ENCODE measurements around the gene HUS1. TPM values are rescaled to one million over a fixed set of nuclear protein-coding genes. Genes with fewer than 3 reads are reported as not detected.

HUS1 gene
- 10 to 100 TPM; 11.5 to 15.6 (median 13.7) TPM for total RNA-seq

DNA sequence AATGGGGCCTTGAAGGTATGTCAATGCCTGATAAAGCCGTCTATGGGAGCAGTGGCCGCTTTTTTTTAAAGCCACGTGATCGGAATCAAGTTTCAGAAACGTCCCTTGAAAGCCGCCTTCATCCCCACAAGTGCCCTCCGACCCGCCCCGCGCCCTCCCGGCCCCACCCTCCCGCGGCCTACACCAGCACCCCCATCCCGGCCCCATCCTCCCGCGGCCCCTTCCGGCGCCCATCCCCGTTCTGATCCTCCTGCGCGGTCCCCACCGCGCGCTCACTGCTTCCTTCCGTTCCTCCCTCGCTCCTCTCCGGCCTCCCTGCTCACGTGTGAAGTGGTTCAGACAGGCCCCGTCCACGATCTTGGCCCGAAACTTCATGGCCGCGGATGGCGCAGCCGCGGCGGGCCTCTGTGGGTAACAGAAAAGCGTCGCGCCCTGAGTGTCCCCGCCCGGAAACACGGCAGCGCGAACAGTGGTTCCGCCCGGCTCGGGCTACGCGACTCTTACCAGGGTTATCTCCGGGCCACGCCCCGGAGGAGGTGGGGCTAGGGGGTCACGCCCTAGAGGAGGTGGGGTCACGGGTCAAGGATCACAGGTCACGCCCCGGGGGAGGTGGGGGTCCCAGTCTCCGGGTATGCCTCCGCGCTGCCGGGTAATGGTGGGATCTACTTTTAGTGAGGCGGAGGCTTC is at the start of gene HUS1:
TSS of gene HUS1 (minus strand) at position 471 of the 687 bp plus-strand sequence. CDS start at position 375, 96 bp downstream.
- Histone ChIP-seq H3K9me3 (no peaks in the 10 kb centered on the region), H3K4me1 (peaks cover 14 to 23% (median 17%) of the 10 kb centered on the region in 4 donors), H3K4me3 (peak within 1 kb of the TSS; percentile 66 to 89 (median 80)), H3K36me3 (peaks cover 34 to 42% (median 39%) of the 10 kb centered on the region in 4 donors), H3K27me3 (no peaks in the 10 kb centered on the region), H3K27ac (replicated peaks in 1 of 4) (peak within 1 kb of the TSS; percentile 81 to 92 (median 90))
- TF ChIP-seq POLR2A (IDR thresholded peaks at IDR 0.05; ENCODE audit: low read depth) = peak; percentile 37
- no peak for TF ChIP-seq EP300 (IDR thresholded peaks at IDR 0.05)
- TF ChIP-seq CTCF (IDR thresholded peaks at IDR 0.05) = no peak
- TF ChIP-seq POLR2AphosphoS5 (IDR thresholded peaks at IDR 0.05) = peak; percentile 85 to 88
- 3% methylated on average over 24 of the region's 62 CpGs for WGBS
- intact Hi-C loops (cut with DNase I) = loop anchor here (2.0 kb wide), 1 partner anchor 112 kb away; no protein-coding TSS in a partner anchor
- DNase-seq (ENCODE audit: extremely low spot score) = peak; percentile 97

GRCh38 chr7:48028938-48029337 is 49.5 kb upstream of the HUS1 start, which contains the start of gene SUN3:
Gene SUN3 (minus strand): TSS chr7:48029107. CDS start chr7:48028938, 169 bp downstream.
- H3K4me1 ChIP-seq = no peaks in the 10 kb centered on the region
- TF ChIP-seq POLR2AphosphoS5 (IDR thresholded peaks at IDR 0.05) = no peak
- TF ChIP-seq CTCF (IDR thresholded peaks at IDR 0.05) = no peak
- no peak for TF ChIP-seq EP300 (IDR thresholded peaks at IDR 0.05)
- TF ChIP-seq POLR2A (IDR thresholded peaks at IDR 0.05; ENCODE audit: low read depth) = no peak
- no peaks in the 10 kb centered on the region for H3K36me3 ChIP-seq
- no peaks in the 10 kb centered on the region for H3K9me3 ChIP-seq
- H3K27ac ChIP-seq (replicated peaks in 1 of 4) = no peak within 1 kb of the TSS
- H3K4me3 ChIP-seq = no peak within 1 kb of the TSS
- H3K27me3 ChIP-seq = peaks cover 0 to 28% (median 0%) of the 10 kb centered on the region in 4 donors
- no peak for DNase-seq (ENCODE audit: extremely low spot score)
- WGBS = 80% methylated on average over 6 of the region's 6 CpGs
- intact Hi-C loops (cut with DNase I) = no loop called here

- Histone ChIP-seq H3K4me1 (no peaks in the 10 kb centered on the region), H3K4me3 (no peak overlapping the region), H3K27ac (replicated peaks in 1 of 4) (no peak overlapping the region), H3K27me3 (peaks cover 0 to 3% (median 0%) of the 10 kb centered on the region in 4 donors), H3K36me3 (no peaks in the 10 kb centered on the region), H3K9me3 (peaks cover 0 to 11% (median 5%) of the 10 kb centered on the region in 4 donors)
- intact Hi-C loops (cut with DNase I) = no loop called here
- WGBS = 66% methylated on average over 5 of the region's 5 CpGs
- no peak for DNase-seq (ENCODE audit: extremely low spot score)
- TF ChIP-seq POLR2AphosphoS5 (IDR thresholded peaks at IDR 0.05) (no peak), POLR2A (IDR thresholded peaks at IDR 0.05; ENCODE audit: low read depth) (no peak), CTCF (IDR thresholded peaks at IDR 0.05) (no peak), EP300 (IDR thresholded peaks at IDR 0.05) (no peak)
These were observed 46.2 kb upstream of the HUS1 start for GRCh38 chr7:48025624-48026023.

DNA sequence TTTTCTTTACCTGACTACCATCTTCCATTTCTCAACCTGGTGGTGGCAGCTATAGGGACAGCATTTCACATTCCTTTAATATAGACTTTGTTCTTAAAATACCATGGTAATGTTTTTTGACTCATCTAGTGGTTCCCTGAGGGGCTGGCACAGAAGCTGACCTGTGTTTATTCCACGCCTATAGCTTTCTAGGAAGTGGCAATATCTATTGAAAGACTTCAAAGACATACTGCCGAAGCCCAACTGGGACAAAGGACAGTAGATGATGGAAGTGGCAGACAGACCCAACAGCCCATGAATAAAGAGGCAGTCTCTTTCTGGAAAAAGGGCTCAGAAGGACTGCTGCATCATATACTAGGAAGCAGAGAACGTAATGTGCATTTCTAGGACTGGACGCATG is 38.3 kb upstream of the HUS1 start:
- no peaks in the 10 kb centered on the region for H3K4me1 ChIP-seq
- no peak overlapping the region for H3K27ac ChIP-seq (replicated peaks in 1 of 4)
- no peaks in the 10 kb centered on the region for H3K36me3 ChIP-seq
- H3K27me3 ChIP-seq = no peaks in the 10 kb centered on the region
- TF ChIP-seq POLR2AphosphoS5 (IDR thresholded peaks at IDR 0.05) = no peak
- TF ChIP-seq POLR2A (IDR thresholded peaks at IDR 0.05; ENCODE audit: low read depth) = no peak
- no peak for TF ChIP-seq EP300 (IDR thresholded peaks at IDR 0.05)
- TF ChIP-seq CTCF (IDR thresholded peaks at IDR 0.05) = no peak
- H3K4me3 ChIP-seq = no peak overlapping the region
- no peak for DNase-seq (ENCODE audit: extremely low spot score)
- no peaks in the 10 kb centered on the region for H3K9me3 ChIP-seq
- 95% methylated on average over 4 of the region's 4 CpGs for WGBS
- intact Hi-C loops (cut with DNase I) = no loop called here

All from esophagus muscularis mucosa (tissue), 4 donors.